HCT116 (cell line): ENCODE data around the gene KLHL9. TPM values are rescaled to one million over a fixed set of nuclear protein-coding genes. Genes with fewer than 3 reads are reported as not detected.

Experiments
- ATAC-seq: fragments of 200-7000 bp; cut with Tn5 transposase; 2 replicates; pipeline ENCODE4 v1.9.1; 2020; ENCODE audit warnings: mild to moderate bottlenecking, moderate library complexity
- BruUV-seq: library from RNA; stranded (reverse); fragments of 400-500 nt; replicated peaks from 2 replicates; lab custom pipeline; 2021; lab: Mats Ljungman, UMichigan
- CTCF ChIA-PET: fragments of 300-600 bp; sonication (Branson Sonifier 250); formaldehyde crosslinking; loops from one replicate; lab custom pipeline; 2021; ENCODE audit warnings: antibody characterized with exemption; lab: Charles Lee
- POLR2A ChIA-PET: fragments of 300-600, 350-600 bp; sonication (Branson Sonifier 250); formaldehyde crosslinking; loops from one replicate; lab custom pipeline; 2021; ENCODE audit warnings: antibody characterized with exemption; lab: Charles Lee
- RAD21 ChIA-PET, 2 experiments: fragments of 300-600 bp; sonication (Branson Sonifier 250); formaldehyde crosslinking; loops; one replicate each; lab custom pipeline; 2023; ENCODE audit warnings: low total read pairs in 2 of 2; ENCODE audit not compliant: uncharacterized antibody in 2 of 2, unreplicated experiment in 2 of 2, low non-redundant PET in 1 of 2; lab: Charles Lee
- DNase-seq: peaks from one replicate; pipeline ENCODE4 v3.0.0-alpha.2; 2010; ENCODE audit warnings: low read depth, low spot score
- H2AFZ ChIP-seq: fragments of 200-600 bp; shearing (Covaris generic), sonication (generic); 2 replicates; pipeline ENCODE4 v1.6.1; 2017; ENCODE audit warnings: low read depth, mixed run types, mixed read lengths, antibody characterized with exemption, low read length; ENCODE audit not compliant: poor library complexity, severe bottlenecking
- H3K27ac ChIP-seq: 2 replicates; pipeline ENCODE4 v1.5.1; 2012; ENCODE audit warnings: low read depth, low read length
- H3K27me3 ChIP-seq: fragments of 200-600 bp; sonication (generic); 2 replicates; pipeline ENCODE4 v1.6.1; 2016; ENCODE audit warnings: mixed run types, low read length, mixed read lengths; ENCODE audit not compliant: insufficient read depth
- H3K36me3 ChIP-seq, 2 experiments: fragments of 200-500 bp in 1 of 2; fragments of 200-600 bp in 1 of 2; sonication (Bioruptor generic) in 1 of 2; sonication (generic) in 1 of 2; 2 replicates each; pipeline versions ENCODE4 v1.5.1 to v1.6.1; 2014 to 2016; ENCODE audit warnings: low read length in 2 of 2, inconsistent platforms in 1 of 2, mixed read lengths in 1 of 2, mixed run types in 1 of 2; ENCODE audit not compliant: insufficient read depth in 2 of 2, control insufficient read depth in 1 of 2
- H3K4me1 ChIP-seq, 2 experiments: fragments of 200-600 bp in 1 of 2; sonication (generic) in 1 of 2; 2 replicates each; pipeline versions ENCODE4 v1.5.1 to v1.6.1; 2012 to 2017; ENCODE audit warnings: low read length in 2 of 2, inconsistent platforms in 1 of 2, mild to moderate bottlenecking in 1 of 2, mixed read lengths in 1 of 2, mixed run types in 1 of 2, moderate library complexity in 1 of 2; ENCODE audit not compliant: insufficient read depth in 2 of 2, control insufficient read depth in 1 of 2
- H3K4me2 ChIP-seq: fragments of 200-600 bp; sonication (generic); 2 replicates; pipeline ENCODE4 v1.6.1; 2017; ENCODE audit warnings: mixed run types, low read length, mixed read lengths
- H3K4me3 ChIP-seq, 2 experiments: fragments of 200-600 bp in 1 of 2; sonication (generic) in 1 of 2; replicated peaks in 1 of 2; 2 replicates each; pipeline ENCODE4 v1.5.1; 2011 to 2016; ENCODE audit warnings: low read length in 2 of 2, control low read depth in 1 of 2, low read depth in 1 of 2, mild to moderate bottlenecking in 1 of 2, mixed read lengths in 1 of 2, mixed run types in 1 of 2
- H3K79me2 ChIP-seq: fragments of 200-600 bp; sonication (generic); 2 replicates; pipeline ENCODE4 v1.6.1; 2017; ENCODE audit warnings: mild to moderate bottlenecking, mixed run types, low read length, moderate library complexity, mixed read lengths; ENCODE audit not compliant: insufficient read depth
- H3K9ac ChIP-seq: fragments of 200-600 bp; sonication (generic); 2 replicates; pipeline ENCODE4 v1.6.1; 2016; ENCODE audit warnings: low read length, mixed read lengths
- H3K9me2 ChIP-seq: fragments of 200-600 bp; sonication (generic), shearing (Covaris generic); 2 replicates; pipeline ENCODE4 v1.6.1; 2017; ENCODE audit warnings: mixed run types, mild to moderate bottlenecking, moderate library complexity; ENCODE audit not compliant: insufficient read depth
- H3K9me3 ChIP-seq, 2 experiments: fragments of 200-500 bp in 1 of 2; fragments of 200-600 bp in 1 of 2; sonication (Bioruptor generic) in 1 of 2; sonication (generic) in 1 of 2; 2 replicates each; pipeline ENCODE4 v1.6.1; 2014 to 2017; ENCODE audit warnings: low read length in 2 of 2, mixed read lengths in 2 of 2, inconsistent platforms in 1 of 2, low read depth in 1 of 2, mild to moderate bottlenecking in 1 of 2, mixed run types in 1 of 2, moderate library complexity in 1 of 2; ENCODE audit not compliant: control insufficient read depth in 1 of 2, insufficient read depth in 1 of 2
- H4K20me1 ChIP-seq: fragments of 200-600 bp; sonication (generic), shearing (Covaris generic); 2 replicates; pipeline ENCODE4 v1.6.1; 2017; ENCODE audit warnings: mixed run types, mild to moderate bottlenecking, moderate library complexity; ENCODE audit not compliant: insufficient read depth
- CBX3 ChIP-seq: IDR thresholded peaks from 2 replicates; pipeline ENCODE4 v1.6.1; 2012; ENCODE audit warnings: low read depth
- EGR1 ChIP-seq: IDR thresholded peaks from 2 replicates; pipeline ENCODE4 v1.6.1; 2012; ENCODE audit warnings: low read depth
- ELF1 ChIP-seq: IDR thresholded peaks from 2 replicates; pipeline ENCODE4 v1.6.1; 2012; ENCODE audit warnings: low read depth, borderline replicate concordance
- EZH2 ChIP-seq: fragments of 200-600 bp; sonication (generic); IDR thresholded peaks from 2 replicates; pipeline ENCODE4 v1.6.1; 2017; ENCODE audit warnings: antibody characterized with exemption, mixed run types
- EZH2phosphoT487 ChIP-seq: fragments of 200-600 bp; IDR thresholded peaks from 2 replicates; pipeline ENCODE4 v1.6.1; 2018; ENCODE audit warnings: antibody characterized with exemption, borderline replicate concordance
- FOSL1 ChIP-seq: IDR thresholded peaks from 2 replicates; pipeline ENCODE4 v1.6.1; 2012; ENCODE audit warnings: low read depth
- JUND ChIP-seq: IDR thresholded peaks from 2 replicates; pipeline ENCODE4 v1.6.1; 2012
- POLR2A ChIP-seq: IDR thresholded peaks from 2 replicates; pipeline ENCODE4 v1.7.0; 2011; ENCODE audit warnings: borderline replicate concordance; ENCODE audit not compliant: insufficient read depth, insufficient read length; ENCODE audit errors: extremely low read depth
- RAD21 ChIP-seq: IDR thresholded peaks from 2 replicates; pipeline ENCODE4 v1.6.1; 2012; ENCODE audit warnings: low read depth, mild to moderate bottlenecking
- REST ChIP-seq: IDR thresholded peaks from 2 replicates; pipeline ENCODE4 v1.6.1; 2012; ENCODE audit warnings: low read depth
- SP1 ChIP-seq: IDR thresholded peaks from 2 replicates; pipeline ENCODE4 v1.6.1; 2012; ENCODE audit warnings: low read depth
- SRF ChIP-seq: IDR thresholded peaks from 2 replicates; pipeline ENCODE4 v1.6.1; 2012; ENCODE audit warnings: low read depth
- YY1 ChIP-seq: IDR thresholded peaks from 2 replicates; pipeline ENCODE4 v1.6.1; 2011; ENCODE audit warnings: low read length, low read depth, moderate library complexity, mild to moderate bottlenecking; ENCODE audit not compliant: insufficient replicate concordance; ENCODE audit errors: extremely low read depth
- ZBTB33 ChIP-seq: IDR thresholded peaks from 2 replicates; pipeline ENCODE4 v1.6.1; 2011; ENCODE audit warnings: mild to moderate bottlenecking, low read length, moderate library complexity; ENCODE audit not compliant: insufficient replicate concordance; ENCODE audit errors: extremely low read depth
- ZFX ChIP-seq: fragments of 450-650 bp; IDR thresholded peaks from 2 replicates; pipeline ENCODE4 v1.6.1; 2017
- intact Hi-C: fragments of 100-400 bp; cut with micrococcal nuclease; formaldehyde crosslinking; loops from 2 replicates; pipeline ENCODE4 v1.10.0; 2022
- total RNA-seq: library from RNA; stranded (reverse); gene quantifications from one replicate; pipeline ENCODE4 v1.2.1, GENCODE V29; 2021; ENCODE audit not compliant: unreplicated experiment

KLHL9 gene
- total RNA-seq, 1 experiment from 2014 or later, result 16.4 TPM

GRCh38 chr9:21348430-21348970 is 13.3 kb upstream of the KLHL9 start (continued):
- no peak for TF ChIP-seq EZH2phosphoT487

GRCh38 chr9:21340735-21341134 is 5.5 kb upstream of the KLHL9 start:
- Histone ChIP-seq H3K79me2 (no peaks in the 10 kb centered on the region), H2AFZ (no peak overlapping the region), H3K9me3 (no peaks in the 10 kb centered on the region), H3K4me3 (no peak overlapping the region), H3K27me3 (no peaks in the 10 kb centered on the region), H3K9ac (no peak overlapping the region), H3K4me2 (no peak overlapping the region), H3K4me1 (peaks cover under 1 to 10% of the 10 kb centered on the region in 2 experiments; a peak in 2 of 4 replicates), H3K9me2 (no peaks in the 10 kb centered on the region), H3K36me3 (no peaks in the 10 kb centered on the region), H3K27ac (no peak overlapping the region), H4K20me1 (no peaks in the 10 kb centered on the region)
- POLR2A ChIA-PET, result no interaction called here
- no peak for ATAC-seq
- RAD21 ChIA-PET, result no interaction called here
- no peak for DNase-seq
- CTCF ChIA-PET, result interaction anchor here (1.4 to 1.6 kb wide), 2 partner anchors 15 to 55 kb away, joined by 3 to 4 read pairs; no protein-coding TSS in a partner anchor
- intact Hi-C loops, result no loop called here
- no TSS peak for BruUV-seq
- TF ChIP-seq ZFX, result no peak
- no peak for TF ChIP-seq SP1
- TF ChIP-seq REST, result no peak
- TF ChIP-seq POLR2A, result no peak
- TF ChIP-seq EGR1, result no peak
- TF ChIP-seq YY1, result no peak
- no peak for TF ChIP-seq EZH2
- TF ChIP-seq RAD21, result no peak
- TF ChIP-seq CBX3, result no peak
- TF ChIP-seq EZH2phosphoT487, result no peak
- no peak for TF ChIP-seq SRF
- no peak for TF ChIP-seq JUND
- no peak for TF ChIP-seq ZBTB33
- no peak for TF ChIP-seq ELF1
- TF ChIP-seq FOSL1, result no peak
